Vagina (tissue), 2 donors: ENCODE results near the gene INPP4A.

Experiments used
- POLR2A ChIP-seq, 2 donors: fragments of 450-650 bp; IDR thresholded peaks; one replicate each; pipeline ENCODE4 v1.6.1; 2017; ENCODE audit warnings: antibody characterized with exemption in 2 of 2, mild to moderate bottlenecking in 2 of 2, moderate library complexity in 2 of 2
- TF ChIP-seq, protein P1 (sequence below), 3 experiments: fragments of 450-650 bp in 2 of 3; fragments of 200-600 bp in 1 of 3; sonication (generic) in 1 of 3; IDR thresholded peaks; one replicate each; pipeline ENCODE4 v1.5.1; 2017 to 2019; ENCODE audit warnings: antibody characterized with exemption in 3 of 3, mild to moderate bottlenecking in 2 of 3, moderate library complexity in 2 of 3

DNA sequence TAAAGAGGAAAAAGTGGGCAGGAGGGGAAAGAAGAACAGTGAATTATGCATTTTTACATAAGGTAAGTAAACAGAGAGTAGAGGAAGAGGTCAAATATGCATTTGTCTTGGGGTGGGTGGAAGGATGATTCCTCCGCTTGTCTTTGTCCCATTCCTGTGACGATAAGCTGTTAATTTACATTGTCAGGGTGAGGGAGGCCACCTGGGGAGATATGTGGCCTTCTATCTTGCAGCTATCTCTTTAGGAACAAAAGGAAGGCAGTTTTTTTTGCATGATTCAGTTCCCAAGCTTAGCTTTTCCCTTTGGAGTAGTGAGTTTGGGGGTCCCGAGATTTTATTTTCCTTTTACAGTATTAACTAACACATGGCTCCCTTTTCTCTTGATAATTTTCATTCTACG is 2.2 kb upstream of the INPP4A start:
- no peak for TF ChIP-seq POLR2A (IDR thresholded peaks at IDR 0.05)
- TF ChIP-seq, protein P1, sequence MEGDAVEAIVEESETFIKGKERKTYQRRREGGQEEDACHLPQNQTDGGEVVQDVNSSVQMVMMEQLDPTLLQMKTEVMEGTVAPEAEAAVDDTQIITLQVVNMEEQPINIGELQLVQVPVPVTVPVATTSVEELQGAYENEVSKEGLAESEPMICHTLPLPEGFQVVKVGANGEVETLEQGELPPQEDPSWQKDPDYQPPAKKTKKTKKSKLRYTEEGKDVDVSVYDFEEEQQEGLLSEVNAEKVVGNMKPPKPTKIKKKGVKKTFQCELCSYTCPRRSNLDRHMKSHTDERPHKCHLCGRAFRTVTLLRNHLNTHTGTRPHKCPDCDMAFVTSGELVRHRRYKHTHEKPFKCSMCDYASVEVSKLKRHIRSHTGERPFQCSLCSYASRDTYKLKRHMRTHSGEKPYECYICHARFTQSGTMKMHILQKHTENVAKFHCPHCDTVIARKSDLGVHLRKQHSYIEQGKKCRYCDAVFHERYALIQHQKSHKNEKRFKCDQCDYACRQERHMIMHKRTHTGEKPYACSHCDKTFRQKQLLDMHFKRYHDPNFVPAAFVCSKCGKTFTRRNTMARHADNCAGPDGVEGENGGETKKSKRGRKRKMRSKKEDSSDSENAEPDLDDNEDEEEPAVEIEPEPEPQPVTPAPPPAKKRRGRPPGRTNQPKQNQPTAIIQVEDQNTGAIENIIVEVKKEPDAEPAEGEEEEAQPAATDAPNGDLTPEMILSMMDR (IDR thresholded peaks at IDR 0.05) = no peak
